Measurements from ENCODE around the gene OLFM4.

Gene OLFM4

GRCh38 chr13:53028637-53029203 lies at the start of gene OLFM4:
OLFM4 (plus strand) TSS chr13:53028813; CDS start chr13:53028837, 24 bp downstream.
- Mint-ChIP-seq H3K4me3 (no peak within 1 kb of the TSS), H3K27ac (no peak within 1 kb of the TSS), H3K4me1 (no peaks in the 10 kb centered on the region), H3K27me3 (peaks cover 6% of the 10 kb centered on the region), H3K36me3 (no peaks in the 10 kb centered on the region), H3K9me3 (no peaks in the 10 kb centered on the region)
- ATAC-seq (ENCODE audit: low read depth) (no peak), DNase-seq (ENCODE audit: low spot score in 2 of 2) (no peak)

- H3K4me3 Mint-ChIP-seq = no peak overlapping the region
- no peak overlapping the region for H3K27ac Mint-ChIP-seq
- DNase-seq (ENCODE audit: low spot score in 2 of 2) = no peak
- no peaks in the 10 kb centered on the region for H3K4me1 Mint-ChIP-seq
- H3K9me3 Mint-ChIP-seq = no peaks in the 10 kb centered on the region
- peaks cover 5% of the 10 kb centered on the region for H3K27me3 Mint-ChIP-seq
- H3K36me3 Mint-ChIP-seq = no peaks in the 10 kb centered on the region
- ATAC-seq (ENCODE audit: low read depth) = no peak
These were observed 49.6 kb upstream of the OLFM4 start for GRCh38 chr13:52978989-52979388.

- peaks cover 5% of the 10 kb centered on the region for H3K27me3 Mint-ChIP-seq
- no peak overlapping the region for H3K27ac Mint-ChIP-seq
- H3K4me3 Mint-ChIP-seq = no peak overlapping the region
- H3K36me3 Mint-ChIP-seq = no peaks in the 10 kb centered on the region
- no peak for ATAC-seq (ENCODE audit: low read depth)
- DNase-seq (ENCODE audit: low spot score in 2 of 2) = no peak
- no peaks in the 10 kb centered on the region for H3K9me3 Mint-ChIP-seq
- H3K4me1 Mint-ChIP-seq = no peaks in the 10 kb centered on the region
These were observed 47.9 kb upstream of the OLFM4 start for GRCh38 chr13:52980695-52981094.

DNA sequence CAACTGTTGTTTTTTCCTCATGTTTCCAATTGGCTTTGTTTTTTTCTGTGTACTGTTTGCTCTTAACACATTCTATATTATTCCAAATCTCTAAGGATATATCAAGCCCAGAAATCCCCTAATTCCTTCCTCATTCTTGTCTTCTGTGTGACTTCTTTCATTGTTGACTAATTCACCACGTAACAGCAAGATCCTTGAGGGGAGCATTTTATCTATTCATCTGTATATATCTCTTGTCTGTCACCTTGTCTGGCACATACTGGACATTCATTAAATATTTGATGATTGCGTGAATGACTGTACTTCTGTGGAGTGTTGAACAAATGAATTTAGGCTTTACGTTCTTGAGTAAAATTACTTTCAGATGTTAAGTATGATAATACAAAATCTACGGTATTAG lies 44.8 kb upstream of the OLFM4 start:
- H3K9me3 Mint-ChIP-seq = no peaks in the 10 kb centered on the region
- ATAC-seq (ENCODE audit: low read depth) = no peak
- no peak for DNase-seq (ENCODE audit: low spot score in 2 of 2)
- H3K27me3 Mint-ChIP-seq = peaks cover 3% of the 10 kb centered on the region
- H3K27ac Mint-ChIP-seq = no peak overlapping the region
- no peaks in the 10 kb centered on the region for H3K36me3 Mint-ChIP-seq
- no peaks in the 10 kb centered on the region for H3K4me1 Mint-ChIP-seq
- no peak overlapping the region for H3K4me3 Mint-ChIP-seq

DNA sequence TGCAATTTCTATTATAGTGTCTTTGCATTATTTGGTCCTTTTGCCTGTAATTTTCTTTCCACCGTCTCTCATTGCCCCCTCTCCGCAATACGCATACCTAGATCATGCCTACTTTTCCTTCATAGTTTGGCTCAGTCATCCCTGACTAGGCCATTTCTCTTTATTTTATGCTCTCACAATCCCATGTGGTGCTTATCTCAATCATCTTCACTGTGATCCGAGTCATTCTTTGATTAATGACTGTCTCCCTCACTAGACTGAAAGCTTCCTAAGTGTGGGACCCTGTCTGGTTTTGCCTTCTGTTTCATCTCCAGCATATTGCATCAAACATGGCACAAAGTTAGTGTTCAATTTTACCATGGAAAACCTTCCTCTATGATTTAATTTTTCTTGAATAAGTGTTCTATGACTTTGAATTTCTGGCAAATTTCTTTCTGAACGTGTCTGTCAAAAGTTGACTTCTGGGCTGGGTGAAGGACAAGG lies 43.7 kb upstream of the OLFM4 start:
- Mint-ChIP-seq H3K36me3 (no peaks in the 10 kb centered on the region), H3K27me3 (peaks cover 3% of the 10 kb centered on the region), H3K27ac (no peak overlapping the region), H3K9me3 (no peaks in the 10 kb centered on the region), H3K4me3 (no peak overlapping the region), H3K4me1 (no peaks in the 10 kb centered on the region)
- no peak for DNase-seq (ENCODE audit: low spot score in 2 of 2)
- no peak for ATAC-seq (ENCODE audit: low read depth)

DNA sequence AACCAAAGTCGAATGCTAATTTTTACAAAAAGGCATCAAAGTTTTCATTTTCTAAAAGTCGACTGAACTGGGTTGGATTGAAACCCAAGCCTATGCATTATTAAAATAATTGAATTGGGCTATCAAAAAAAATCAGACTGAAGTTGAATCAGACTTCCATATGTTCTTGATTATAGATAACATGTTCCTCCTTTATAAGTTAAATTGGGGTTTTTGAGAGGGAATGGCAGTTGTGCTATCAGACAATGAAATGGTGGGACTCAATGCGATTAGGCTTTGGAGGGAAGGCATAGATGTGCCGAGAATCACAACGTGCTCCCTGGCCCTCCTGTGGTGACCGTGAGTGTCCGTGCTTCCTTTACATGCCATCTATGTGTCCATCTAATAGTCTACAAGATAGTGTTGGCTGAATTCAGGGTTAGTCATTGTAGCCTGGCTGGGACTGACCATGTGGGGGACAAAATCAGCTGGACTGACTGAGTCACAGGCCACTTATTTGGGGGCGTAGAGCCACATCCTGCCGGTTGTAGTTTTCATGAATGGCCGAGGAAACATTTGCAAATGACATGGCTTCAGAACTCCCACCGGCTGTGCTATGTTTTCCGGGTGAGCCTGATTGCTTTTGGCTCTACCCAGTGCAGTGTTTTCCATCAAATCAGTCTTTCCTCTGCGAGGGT lies 37.1 kb upstream of the OLFM4 start:
- Mint-ChIP-seq H3K4me3 (no peak overlapping the region), H3K4me1 (no peaks in the 10 kb centered on the region), H3K27me3 (peaks cover 5% of the 10 kb centered on the region), H3K27ac (no peak overlapping the region), H3K36me3 (no peaks in the 10 kb centered on the region), H3K9me3 (no peaks in the 10 kb centered on the region)
- no peak for ATAC-seq (ENCODE audit: low read depth)
- no peak for DNase-seq (ENCODE audit: low spot score in 2 of 2)

GRCh38 chr13:52992110-52992509 lies 36.5 kb upstream of the OLFM4 start:
- no peak overlapping the region for H3K4me3 Mint-ChIP-seq
- no peaks in the 10 kb centered on the region for H3K4me1 Mint-ChIP-seq
- no peaks in the 10 kb centered on the region for H3K9me3 Mint-ChIP-seq
- peaks cover 6% of the 10 kb centered on the region for H3K27me3 Mint-ChIP-seq
- H3K27ac Mint-ChIP-seq = no peak overlapping the region
- DNase-seq (ENCODE audit: low spot score in 2 of 2) = no peak
- no peak for ATAC-seq (ENCODE audit: low read depth)
- no peaks in the 10 kb centered on the region for H3K36me3 Mint-ChIP-seq

- no peak overlapping the region for H3K27ac Mint-ChIP-seq
- H3K9me3 Mint-ChIP-seq = no peaks in the 10 kb centered on the region
- H3K36me3 Mint-ChIP-seq = no peaks in the 10 kb centered on the region
- H3K4me3 Mint-ChIP-seq = no peak overlapping the region
- H3K4me1 Mint-ChIP-seq = no peaks in the 10 kb centered on the region
- ATAC-seq (ENCODE audit: low read depth) (no peak), DNase-seq (ENCODE audit: low spot score in 2 of 2) (no peak)
- peaks cover 6% of the 10 kb centered on the region for H3K27me3 Mint-ChIP-seq
These were observed 34.6 kb upstream of the OLFM4 start for GRCh38 chr13:52994051-52994450.

DNA sequence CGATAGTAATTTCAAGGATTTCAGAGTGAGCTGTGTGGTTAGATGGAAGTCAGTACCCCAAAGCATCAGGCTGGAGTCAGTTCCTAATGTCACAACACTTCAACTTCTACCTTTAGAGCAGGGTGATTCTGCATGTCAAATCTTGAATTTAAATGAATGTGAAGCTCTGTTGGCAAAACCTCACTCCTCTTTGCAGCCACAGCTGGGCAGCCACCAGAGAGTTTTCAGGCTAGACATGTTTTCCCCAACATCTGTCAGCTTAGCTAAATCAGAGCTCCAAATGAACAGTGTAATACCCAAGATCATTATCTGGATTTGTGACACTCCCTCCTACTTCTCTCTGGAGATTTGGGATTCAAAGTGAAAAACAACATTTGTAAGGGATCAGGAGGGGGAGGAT lies 33.7 kb upstream of the OLFM4 start:
- Mint-ChIP-seq H3K27me3 (peaks cover 6% of the 10 kb centered on the region), H3K4me1 (peaks cover 4% of the 10 kb centered on the region), H3K27ac (no peak overlapping the region), H3K9me3 (no peaks in the 10 kb centered on the region), H3K36me3 (no peaks in the 10 kb centered on the region), H3K4me3 (no peak overlapping the region)
- DNase-seq (ENCODE audit: low spot score in 2 of 2) = no peak
- ATAC-seq (ENCODE audit: low read depth) = no peak

- Mint-ChIP-seq H3K4me3 (no peak overlapping the region), H3K27me3 (peaks cover 6% of the 10 kb centered on the region), H3K9me3 (no peaks in the 10 kb centered on the region), H3K27ac (no peak overlapping the region), H3K36me3 (no peaks in the 10 kb centered on the region), H3K4me1 (peaks cover 4% of the 10 kb centered on the region)
- DNase-seq (ENCODE audit: low spot score in 2 of 2) (no peak), ATAC-seq (ENCODE audit: low read depth) (no peak)
These were observed 32.7 kb upstream of the OLFM4 start for GRCh38 chr13:52995946-52996345.

- DNase-seq (ENCODE audit: low spot score in 2 of 2) = no peak
- no peaks in the 10 kb centered on the region for H3K9me3 Mint-ChIP-seq
- H3K27ac Mint-ChIP-seq = no peak overlapping the region
- H3K36me3 Mint-ChIP-seq = no peaks in the 10 kb centered on the region
- ATAC-seq (ENCODE audit: low read depth) = no peak
- peaks cover 4% of the 10 kb centered on the region for H3K4me1 Mint-ChIP-seq
- H3K27me3 Mint-ChIP-seq = peaks cover 2% of the 10 kb centered on the region
- no peak overlapping the region for H3K4me3 Mint-ChIP-seq
These were observed 30.4 kb upstream of the OLFM4 start for GRCh38 chr13:52997951-52998876.

- H3K4me3 Mint-ChIP-seq = no peak overlapping the region
These were observed 29.4 kb upstream of the OLFM4 start for GRCh38 chr13:52999093-52999696.

DNA sequence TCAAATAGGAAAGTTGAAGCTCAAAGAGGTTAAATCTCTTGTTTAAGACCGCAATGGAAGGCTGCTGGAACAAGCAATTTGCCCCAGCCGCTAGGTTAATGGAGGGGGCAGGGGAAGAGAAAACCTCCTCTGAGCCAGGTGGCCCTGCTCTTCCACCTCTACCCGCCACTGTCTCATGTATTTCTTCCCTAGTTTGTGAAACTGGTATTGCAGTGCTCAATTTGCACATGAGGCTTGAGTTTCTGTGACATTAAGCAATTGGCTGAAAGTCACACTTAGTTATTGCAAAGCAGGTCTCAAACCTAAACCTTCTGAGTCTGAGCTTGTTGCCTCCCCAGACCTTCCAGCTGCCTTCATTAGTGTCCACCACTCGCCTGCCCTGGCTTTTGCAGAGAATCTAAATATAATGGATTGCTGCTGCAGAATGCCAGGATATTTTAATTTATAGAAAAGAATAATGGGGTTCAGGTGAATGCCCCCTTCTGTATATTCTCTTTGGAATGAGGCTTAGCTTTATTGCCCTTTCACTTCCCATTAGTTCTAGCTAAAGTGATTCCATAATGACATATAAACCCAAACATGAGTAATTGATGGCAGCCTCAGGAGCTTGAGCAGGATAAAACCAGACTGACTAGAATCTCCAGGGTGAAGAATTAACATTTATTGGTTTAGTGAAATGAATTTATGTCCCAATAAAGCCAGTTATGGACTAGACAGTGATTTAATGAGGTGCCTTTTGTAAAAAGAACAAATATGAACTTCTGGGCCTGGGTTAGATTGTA lies 27.0 kb upstream of the OLFM4 start:
- H3K27me3 Mint-ChIP-seq = peaks cover 2% of the 10 kb centered on the region
- no peaks in the 10 kb centered on the region for H3K9me3 Mint-ChIP-seq
- DNase-seq (ENCODE audit: low spot score in 2 of 2) (no peak), ATAC-seq (ENCODE audit: low read depth) (no peak)
- H3K36me3 Mint-ChIP-seq = no peaks in the 10 kb centered on the region
- H3K27ac Mint-ChIP-seq = no peak overlapping the region
- no peak overlapping the region for H3K4me3 Mint-ChIP-seq
- peaks cover 4% of the 10 kb centered on the region for H3K4me1 Mint-ChIP-seq

More at GRCh38 chr13:52999093-52999696, 29.4 kb upstream of the OLFM4 start:
- ATAC-seq (ENCODE audit: low read depth) (no peak), DNase-seq (ENCODE audit: low spot score in 2 of 2) (no peak)
- no peaks in the 10 kb centered on the region for H3K36me3 Mint-ChIP-seq
- peaks cover 4% of the 10 kb centered on the region for H3K4me1 Mint-ChIP-seq
- no peak overlapping the region for H3K27ac Mint-ChIP-seq
- peaks cover 2% of the 10 kb centered on the region for H3K27me3 Mint-ChIP-seq
- no peaks in the 10 kb centered on the region for H3K9me3 Mint-ChIP-seq
